SJCRH30 (cell line): ENCODE data around the gene CYB5R3. TPM values are rescaled to one million over a fixed set of nuclear protein-coding genes. Genes with fewer than 3 reads are reported as not detected.

Experiments
- DNase-seq, 2 experiments: peaks; one replicate each; pipeline ENCODE4 v3.0.0-alpha.2; 2015 to 2020
- H3K27ac ChIP-seq: fragments of 250-450 bp; sonication (Bioruptor Pico); 2 replicates; pipeline ENCODE4 v1.5.1; 2020; ENCODE audit warnings: mild to moderate bottlenecking, moderate library complexity
- H3K27me3 ChIP-seq: fragments of 250-450 bp; sonication (Bioruptor Pico); 2 replicates; pipeline ENCODE4 v1.5.1; 2020; ENCODE audit warnings: mild to moderate bottlenecking, moderate library complexity
- H3K36me3 ChIP-seq: fragments of 250-450 bp; sonication (Bioruptor Pico); 2 replicates; pipeline ENCODE4 v1.5.1; 2020; ENCODE audit warnings: mild to moderate bottlenecking, moderate library complexity
- H3K4me1 ChIP-seq: fragments of 250-450 bp; sonication (Bioruptor Pico); 2 replicates; pipeline ENCODE4 v1.5.1; 2020; ENCODE audit warnings: mild to moderate bottlenecking, moderate library complexity
- H3K4me3 ChIP-seq: fragments of 250-450 bp; sonication (Bioruptor Pico); 2 replicates; pipeline ENCODE4 v1.5.1; 2020; ENCODE audit warnings: mild to moderate bottlenecking, moderate library complexity
- H3K9me3 ChIP-seq: fragments of 250-450 bp; sonication (Bioruptor Pico); replicated peaks from 2 replicates; pipeline ENCODE4 v1.5.1; 2020; ENCODE audit warnings: mild to moderate bottlenecking, moderate library complexity
- total RNA-seq: library from RNA; depleted of rRNA; stranded (reverse); fragments of >200 nt; shearing (Covaris generic); gene quantifications from 2 replicates; pipeline ENCODE4 v1.2.3, GENCODE V29; 2014

CYB5R3 gene
- total RNA-seq, 1 experiment from 2014 or later: 73.9 TPM

- Histone ChIP-seq H3K27me3 (no peaks in the 10 kb centered on the region), H3K9me3 (no peaks in the 10 kb centered on the region), H3K27ac (peak overlapping the region; percentile 50), H3K4me1 (peaks cover 34% of the 10 kb centered on the region), H3K36me3 (no peaks in the 10 kb centered on the region; the same call in 1 of the 2 replicates), H3K4me3 (no peak overlapping the region)
- peak; percentile 85 to 94 for DNase-seq
Observed at GRCh38 chr22:42644422-42645340, 4.5 kb downstream of the CYB5R3 start.

- H3K4me3 ChIP-seq: no peak overlapping the region
- H3K36me3 ChIP-seq: no peaks in the 10 kb centered on the region; the same call in 1 of the 2 replicates
- H3K27me3 ChIP-seq: no peaks in the 10 kb centered on the region
- H3K27ac ChIP-seq: peak overlapping the region; percentile 50; the same call in 1 of the 2 replicates
- H3K4me1 ChIP-seq: peaks cover 34% of the 10 kb centered on the region
- H3K9me3 ChIP-seq: no peaks in the 10 kb centered on the region
- DNase-seq: no peak
Observed at GRCh38 chr22:42643634-42644421, 5.4 kb downstream of the CYB5R3 start.

DNA sequence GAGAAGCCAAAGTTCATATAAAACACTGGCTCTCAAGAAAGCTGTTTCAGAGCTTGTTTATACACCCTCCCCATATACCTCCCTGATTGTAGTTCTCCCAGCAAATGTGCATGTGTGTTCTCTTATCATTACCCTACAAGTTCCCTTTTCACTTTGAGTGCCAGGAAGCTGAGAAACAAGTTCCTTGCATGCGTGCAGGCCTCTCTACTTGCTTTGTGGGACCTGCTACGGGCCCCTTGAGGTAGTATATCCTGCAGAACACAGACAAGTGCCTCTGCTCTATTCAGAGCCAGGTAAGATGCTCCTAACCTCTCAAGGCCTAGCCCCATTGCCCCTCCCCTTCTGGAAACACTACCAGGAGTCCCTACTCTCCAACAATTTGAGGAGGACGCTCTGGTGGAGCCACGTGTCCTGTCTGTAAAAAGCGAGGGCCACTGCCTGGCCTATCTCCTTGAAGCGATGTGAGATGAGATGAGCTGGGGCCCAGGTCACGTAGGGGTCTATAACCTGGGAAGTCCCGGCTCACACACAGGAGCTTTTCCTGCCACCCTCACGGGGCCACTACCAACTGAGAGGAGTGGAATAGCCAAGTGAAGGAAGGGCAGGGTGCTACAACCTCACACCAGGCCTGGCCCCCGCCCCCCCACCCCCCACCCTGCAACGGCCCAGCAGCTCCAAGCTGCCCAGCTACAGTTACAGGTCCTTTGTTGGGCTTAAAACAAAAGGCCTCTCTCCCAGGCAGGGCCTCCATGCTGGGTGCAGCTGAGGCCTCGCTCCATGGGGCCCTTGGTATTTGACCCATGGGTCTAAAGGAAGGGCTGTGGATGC lies 6.2 kb downstream of the CYB5R3 start:
- H3K4me1 ChIP-seq: peaks cover 34% of the 10 kb centered on the region
- H3K4me3 ChIP-seq: no peak overlapping the region
- H3K36me3 ChIP-seq: no peaks in the 10 kb centered on the region; the same call in 1 of the 2 replicates
- H3K9me3 ChIP-seq: no peaks in the 10 kb centered on the region
- no peak for DNase-seq
- H3K27me3 ChIP-seq: no peaks in the 10 kb centered on the region
- no peak overlapping the region; the same call in 1 of the 2 replicates for H3K27ac ChIP-seq

GRCh38 chr22:42641801-42642413 lies 7.3 kb downstream of the CYB5R3 start:
- Histone ChIP-seq H3K4me3 (no peak overlapping the region), H3K36me3 (peaks cover 3% of the 10 kb centered on the region; the same call in 1 of the 2 replicates), H3K4me1 (peaks cover 31% of the 10 kb centered on the region), H3K27me3 (no peaks in the 10 kb centered on the region), H3K27ac (no peak overlapping the region), H3K9me3 (no peaks in the 10 kb centered on the region)
- no peak for DNase-seq

DNA sequence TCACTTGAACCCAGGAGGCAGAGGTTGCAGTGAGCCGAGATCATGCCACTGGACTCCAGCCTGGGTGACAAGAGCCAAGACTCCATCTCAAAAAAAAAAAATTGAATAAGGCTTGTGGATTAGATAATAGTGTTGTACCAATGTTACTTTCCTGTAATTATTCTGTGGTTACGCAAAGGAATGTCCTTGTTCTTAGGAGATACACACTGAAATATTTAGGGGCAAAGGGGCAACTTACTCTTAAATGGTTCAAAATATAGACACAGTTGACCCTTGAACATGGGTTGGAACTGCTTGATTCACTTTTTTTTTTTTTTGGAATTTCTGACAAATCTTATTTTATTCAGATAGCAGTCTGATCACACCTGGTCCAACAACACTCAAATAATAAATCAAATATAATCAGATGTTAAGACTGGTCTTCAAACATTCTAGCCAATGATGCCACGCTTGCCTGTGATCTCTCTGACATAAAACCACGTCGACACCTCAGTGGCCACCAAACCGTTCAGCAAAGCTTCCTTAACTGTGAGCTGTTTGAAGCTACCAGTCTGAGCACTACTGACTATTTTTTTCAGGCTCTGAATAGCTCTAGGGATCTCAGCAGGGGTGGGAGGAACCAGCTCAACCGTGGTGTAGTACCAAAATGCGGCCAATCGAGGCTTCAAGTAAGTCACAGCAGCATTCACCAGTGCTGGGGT lies 9.5 kb downstream of the CYB5R3 start:
- H3K27me3 ChIP-seq: no peaks in the 10 kb centered on the region
- no peak overlapping the region for H3K27ac ChIP-seq
- no peak for DNase-seq
- H3K4me3 ChIP-seq: no peak overlapping the region
- H3K4me1 ChIP-seq: peaks cover 9% of the 10 kb centered on the region
- peaks cover 17% of the 10 kb centered on the region for H3K36me3 ChIP-seq
- H3K9me3 ChIP-seq: no peaks in the 10 kb centered on the region

DNA sequence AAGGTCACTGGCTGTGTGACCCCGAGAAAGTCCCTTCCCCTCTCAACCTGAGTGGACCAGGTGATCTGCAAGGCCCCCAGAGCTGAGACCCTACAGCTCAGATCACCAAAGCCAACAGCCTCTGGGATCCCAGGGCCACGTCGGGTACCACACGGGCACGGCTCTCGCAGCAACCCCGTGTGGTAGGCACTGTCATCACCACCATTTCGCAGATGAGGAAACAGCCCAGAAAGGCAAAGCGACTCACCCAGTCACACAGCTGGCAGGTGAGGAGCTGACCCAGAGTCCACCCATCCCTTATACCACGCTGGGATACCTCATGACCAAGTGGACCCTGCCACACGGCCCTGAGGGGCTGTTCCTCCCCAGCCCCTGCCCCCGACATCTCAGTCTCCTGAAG lies 11.6 kb downstream of the CYB5R3 start:
- H3K9me3 ChIP-seq: no peaks in the 10 kb centered on the region
- no peaks in the 10 kb centered on the region for H3K27me3 ChIP-seq
- no peak for DNase-seq
- peaks cover 28% of the 10 kb centered on the region for H3K36me3 ChIP-seq
- H3K4me3 ChIP-seq: no peak overlapping the region
- no peaks in the 10 kb centered on the region for H3K4me1 ChIP-seq
- H3K27ac ChIP-seq: no peak overlapping the region

DNA sequence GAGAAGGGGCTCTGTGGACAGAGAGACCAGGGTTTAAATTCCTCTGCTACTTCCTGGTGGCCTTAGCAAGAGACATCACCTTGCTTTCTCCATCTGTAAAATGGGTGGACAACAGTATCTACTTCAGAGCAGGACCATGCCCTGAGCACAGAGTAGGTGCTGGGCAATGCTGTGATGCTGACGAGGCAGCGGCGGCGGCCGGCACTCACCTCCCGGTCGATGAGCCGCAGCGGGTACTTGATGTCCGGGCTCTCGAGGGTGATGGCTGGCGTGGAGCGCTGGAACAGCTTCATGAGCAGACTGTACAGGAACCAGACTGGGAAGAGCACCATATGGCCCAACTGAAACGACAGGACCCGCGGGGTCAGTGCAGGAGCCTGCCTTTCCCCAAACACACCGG lies 12.7 kb downstream of the CYB5R3 start:
- Histone ChIP-seq H3K27me3 (no peaks in the 10 kb centered on the region), H3K4me1 (no peaks in the 10 kb centered on the region), H3K27ac (no peak overlapping the region), H3K4me3 (no peak overlapping the region), H3K36me3 (peaks cover 33% of the 10 kb centered on the region), H3K9me3 (no peaks in the 10 kb centered on the region)
- DNase-seq: no peak

DNA sequence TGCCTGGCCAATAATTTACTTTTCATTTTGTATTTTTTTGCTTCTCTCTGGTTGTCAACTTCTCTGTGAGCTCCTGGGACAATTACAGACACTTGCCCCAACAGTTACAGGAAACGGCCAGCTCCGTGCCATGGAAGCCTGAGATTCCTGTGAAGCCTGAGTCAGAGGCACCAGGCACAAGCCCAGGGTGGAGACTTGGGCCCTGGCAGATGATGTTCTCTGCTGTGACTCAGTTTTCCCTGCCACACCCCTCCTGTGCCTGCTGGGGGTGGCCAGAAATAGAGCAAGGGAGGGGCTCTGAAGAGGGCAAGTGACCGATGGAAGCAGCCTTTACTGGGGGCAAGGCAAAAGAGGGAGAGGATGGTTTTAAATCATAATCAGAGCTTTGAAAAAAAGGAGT lies 13.7 kb downstream of the CYB5R3 start:
- Histone ChIP-seq H3K9me3 (no peaks in the 10 kb centered on the region), H3K4me1 (no peaks in the 10 kb centered on the region), H3K36me3 (peaks cover 33% of the 10 kb centered on the region), H3K4me3 (no peak overlapping the region), H3K27me3 (no peaks in the 10 kb centered on the region), H3K27ac (no peak overlapping the region)
- DNase-seq: no peak

DNA sequence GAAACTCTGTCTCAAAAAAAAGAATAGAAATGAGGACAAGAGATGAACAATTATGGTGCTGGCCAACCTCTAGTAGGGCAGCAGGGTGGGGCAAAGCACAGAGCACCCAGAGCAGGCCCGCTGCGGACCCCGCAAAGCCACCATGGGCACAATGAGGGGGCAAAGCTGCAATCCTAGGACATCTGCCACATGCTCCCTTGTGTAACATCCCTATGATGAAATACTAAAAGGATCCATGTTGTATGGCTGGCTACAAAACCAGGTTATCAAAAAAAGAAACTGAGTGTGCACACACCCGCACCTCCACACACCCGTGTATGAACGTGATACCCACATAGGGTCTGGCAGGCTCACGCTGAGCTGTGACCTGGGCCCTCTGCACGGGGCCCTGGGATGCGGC lies 16.2 kb downstream of the CYB5R3 start:
- Histone ChIP-seq H3K36me3 (peaks cover 35% of the 10 kb centered on the region), H3K27ac (no peak overlapping the region), H3K27me3 (no peaks in the 10 kb centered on the region), H3K4me3 (no peak overlapping the region), H3K9me3 (no peaks in the 10 kb centered on the region), H3K4me1 (no peaks in the 10 kb centered on the region)
- no peak for DNase-seq

GRCh38 chr22:42632096-42632495 lies 17.1 kb downstream of the CYB5R3 start:
- no peaks in the 10 kb centered on the region for H3K27me3 ChIP-seq
- no peak overlapping the region for H3K27ac ChIP-seq
- H3K9me3 ChIP-seq: no peaks in the 10 kb centered on the region
- H3K36me3 ChIP-seq: peaks cover 37% of the 10 kb centered on the region
- no peak overlapping the region for H3K4me3 ChIP-seq
- DNase-seq: no peak
- H3K4me1 ChIP-seq: no peaks in the 10 kb centered on the region

- Histone ChIP-seq H3K4me1 (no peaks in the 10 kb centered on the region), H3K27me3 (no peaks in the 10 kb centered on the region), H3K27ac (no peak overlapping the region), H3K4me3 (no peak overlapping the region), H3K9me3 (no peaks in the 10 kb centered on the region), H3K36me3 (peaks cover 40% of the 10 kb centered on the region)
- DNase-seq: no peak
Observed at GRCh38 chr22:42630901-42631602, 18.1 kb downstream of the CYB5R3 start.

DNA sequence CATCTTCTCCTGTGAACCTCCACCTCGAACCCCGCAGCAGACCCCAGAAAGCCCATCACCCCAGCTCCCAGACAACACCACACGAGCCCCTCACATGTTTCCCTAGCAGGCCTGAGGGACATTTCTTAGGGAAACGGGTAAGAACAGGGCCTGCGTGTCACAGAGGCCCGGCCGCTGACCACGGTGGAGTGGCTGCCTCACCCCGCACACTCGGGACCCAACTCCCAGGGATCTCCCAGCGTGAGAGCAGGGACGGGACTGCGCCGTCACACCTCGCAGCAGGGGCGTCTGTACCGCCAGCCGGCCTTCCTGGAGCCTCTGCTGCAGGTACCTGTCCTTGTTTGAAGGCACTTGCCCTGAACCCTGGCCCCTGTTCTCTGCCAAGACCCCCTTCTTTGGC lies 19.0 kb downstream of the CYB5R3 start:
- Histone ChIP-seq H3K27me3 (no peaks in the 10 kb centered on the region), H3K36me3 (peaks cover 41% of the 10 kb centered on the region), H3K4me3 (no peak overlapping the region), H3K4me1 (no peaks in the 10 kb centered on the region), H3K9me3 (no peaks in the 10 kb centered on the region), H3K27ac (no peak overlapping the region)
- no peak for DNase-seq

DNA sequence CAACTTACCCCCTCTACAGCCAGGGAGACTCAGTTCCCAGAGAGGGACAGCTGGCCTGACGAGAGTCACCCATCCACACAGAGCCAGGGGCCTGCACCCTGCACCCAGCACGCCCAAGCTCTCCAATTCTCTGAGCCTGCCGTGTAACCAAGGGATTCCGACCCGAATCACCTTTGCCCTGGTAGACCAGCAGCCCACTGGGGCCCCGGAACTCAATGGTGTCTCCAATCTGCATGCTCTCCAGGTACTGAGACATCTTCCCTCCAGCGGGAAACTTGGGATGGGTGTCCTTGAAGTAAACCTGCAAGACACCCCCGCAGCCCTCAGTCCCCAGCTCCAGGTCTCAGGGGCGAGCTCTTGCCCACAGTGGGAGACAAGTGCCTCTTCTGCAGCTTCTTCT lies 21.2 kb downstream of the CYB5R3 start:
- no peaks in the 10 kb centered on the region for H3K27me3 ChIP-seq
- H3K4me1 ChIP-seq: no peaks in the 10 kb centered on the region
- peaks cover 32% of the 10 kb centered on the region for H3K36me3 ChIP-seq
- H3K27ac ChIP-seq: no peak overlapping the region
- H3K9me3 ChIP-seq: no peaks in the 10 kb centered on the region
- no peak for DNase-seq
- H3K4me3 ChIP-seq: no peak overlapping the region
